HL-60/S4 treated with retinoic acid at 250 ng/mL for 4 days and 3 days (cell line): ENCODE measurements around the gene SLC38A10.

Source experiments
- in situ Hi-C: fragments of 300-500 bp; cut with MboI; formaldehyde crosslinking; loops from 2 replicates; pipeline ENCODE4 v1.7.0; 2022; ENCODE audit warnings: low sequenced_read_pairs

Gene SLC38A10

GRCh38 chr17:81195941-81196495 lies 99.1 kb downstream of the SLC38A10 start:
- in situ Hi-C loops: no loop called here
